HCT116 (cell line): Measurements from ENCODE around the gene CCNL1. TPM values are rescaled to one million over a fixed set of nuclear protein-coding genes. Genes with fewer than 3 reads are reported as not detected.

ENCODE experiments used
- ATAC-seq: fragments of 200-7000 bp; cut with Tn5 transposase; 2 replicates; pipeline ENCODE4 v1.9.1; 2020; ENCODE audit warnings: mild to moderate bottlenecking, moderate library complexity
- BruUV-seq: library from RNA; stranded (reverse); fragments of 400-500 nt; replicated peaks from 2 replicates; lab custom pipeline; 2021; lab: Mats Ljungman, UMichigan
- CTCF ChIA-PET: fragments of 300-600 bp; sonication (Branson Sonifier 250); formaldehyde crosslinking; loops from one replicate; lab custom pipeline; 2021; ENCODE audit warnings: antibody characterized with exemption; lab: Charles Lee
- POLR2A ChIA-PET: fragments of 300-600, 350-600 bp; sonication (Branson Sonifier 250); formaldehyde crosslinking; loops from one replicate; lab custom pipeline; 2021; ENCODE audit warnings: antibody characterized with exemption; lab: Charles Lee
- RAD21 ChIA-PET, 2 experiments: fragments of 300-600 bp; sonication (Branson Sonifier 250); formaldehyde crosslinking; loops; one replicate each; lab custom pipeline; 2023; ENCODE audit warnings: low total read pairs in 2 of 2; ENCODE audit not compliant: uncharacterized antibody in 2 of 2, unreplicated experiment in 2 of 2, low non-redundant PET in 1 of 2; lab: Charles Lee
- DNase-seq: peaks from one replicate; pipeline ENCODE4 v3.0.0-alpha.2; 2010; ENCODE audit warnings: low read depth, low spot score
- H2AFZ ChIP-seq: fragments of 200-600 bp; shearing (Covaris generic), sonication (generic); 2 replicates; pipeline ENCODE4 v1.6.1; 2017; ENCODE audit warnings: low read depth, mixed run types, mixed read lengths, antibody characterized with exemption, low read length; ENCODE audit not compliant: poor library complexity, severe bottlenecking
- H3K27ac ChIP-seq: 2 replicates; pipeline ENCODE4 v1.5.1; 2012; ENCODE audit warnings: low read depth, low read length
- H3K27me3 ChIP-seq: fragments of 200-600 bp; sonication (generic); 2 replicates; pipeline ENCODE4 v1.6.1; 2016; ENCODE audit warnings: mixed run types, low read length, mixed read lengths; ENCODE audit not compliant: insufficient read depth
- H3K36me3 ChIP-seq, 2 experiments: fragments of 200-500 bp in 1 of 2; fragments of 200-600 bp in 1 of 2; sonication (Bioruptor generic) in 1 of 2; sonication (generic) in 1 of 2; 2 replicates each; pipeline versions ENCODE4 v1.5.1 to v1.6.1; 2014 to 2016; ENCODE audit warnings: low read length in 2 of 2, inconsistent platforms in 1 of 2, mixed read lengths in 1 of 2, mixed run types in 1 of 2; ENCODE audit not compliant: insufficient read depth in 2 of 2, control insufficient read depth in 1 of 2
- H3K4me1 ChIP-seq, 2 experiments: fragments of 200-600 bp in 1 of 2; sonication (generic) in 1 of 2; 2 replicates each; pipeline versions ENCODE4 v1.5.1 to v1.6.1; 2012 to 2017; ENCODE audit warnings: low read length in 2 of 2, inconsistent platforms in 1 of 2, mild to moderate bottlenecking in 1 of 2, mixed read lengths in 1 of 2, mixed run types in 1 of 2, moderate library complexity in 1 of 2; ENCODE audit not compliant: insufficient read depth in 2 of 2, control insufficient read depth in 1 of 2
- H3K4me2 ChIP-seq: fragments of 200-600 bp; sonication (generic); 2 replicates; pipeline ENCODE4 v1.6.1; 2017; ENCODE audit warnings: mixed run types, low read length, mixed read lengths
- H3K4me3 ChIP-seq, 2 experiments: fragments of 200-600 bp in 1 of 2; sonication (generic) in 1 of 2; replicated peaks in 1 of 2; 2 replicates each; pipeline ENCODE4 v1.5.1; 2011 to 2016; ENCODE audit warnings: low read length in 2 of 2, control low read depth in 1 of 2, low read depth in 1 of 2, mild to moderate bottlenecking in 1 of 2, mixed read lengths in 1 of 2, mixed run types in 1 of 2
- H3K79me2 ChIP-seq: fragments of 200-600 bp; sonication (generic); 2 replicates; pipeline ENCODE4 v1.6.1; 2017; ENCODE audit warnings: mild to moderate bottlenecking, mixed run types, low read length, moderate library complexity, mixed read lengths; ENCODE audit not compliant: insufficient read depth
- H3K9ac ChIP-seq: fragments of 200-600 bp; sonication (generic); 2 replicates; pipeline ENCODE4 v1.6.1; 2016; ENCODE audit warnings: low read length, mixed read lengths
- H3K9me2 ChIP-seq: fragments of 200-600 bp; sonication (generic), shearing (Covaris generic); 2 replicates; pipeline ENCODE4 v1.6.1; 2017; ENCODE audit warnings: mixed run types, mild to moderate bottlenecking, moderate library complexity; ENCODE audit not compliant: insufficient read depth
- H3K9me3 ChIP-seq, 2 experiments: fragments of 200-500 bp in 1 of 2; fragments of 200-600 bp in 1 of 2; sonication (Bioruptor generic) in 1 of 2; sonication (generic) in 1 of 2; 2 replicates each; pipeline ENCODE4 v1.6.1; 2014 to 2017; ENCODE audit warnings: low read length in 2 of 2, mixed read lengths in 2 of 2, inconsistent platforms in 1 of 2, low read depth in 1 of 2, mild to moderate bottlenecking in 1 of 2, mixed run types in 1 of 2, moderate library complexity in 1 of 2; ENCODE audit not compliant: control insufficient read depth in 1 of 2, insufficient read depth in 1 of 2
- H4K20me1 ChIP-seq: fragments of 200-600 bp; sonication (generic), shearing (Covaris generic); 2 replicates; pipeline ENCODE4 v1.6.1; 2017; ENCODE audit warnings: mixed run types, mild to moderate bottlenecking, moderate library complexity; ENCODE audit not compliant: insufficient read depth
- ELF1 ChIP-seq: IDR thresholded peaks from 2 replicates; pipeline ENCODE4 v1.6.1; 2012; ENCODE audit warnings: low read depth, borderline replicate concordance
- EZH2 ChIP-seq: fragments of 200-600 bp; sonication (generic); IDR thresholded peaks from 2 replicates; pipeline ENCODE4 v1.6.1; 2017; ENCODE audit warnings: antibody characterized with exemption, mixed run types
- FOSL1 ChIP-seq: IDR thresholded peaks from 2 replicates; pipeline ENCODE4 v1.6.1; 2012; ENCODE audit warnings: low read depth
- POLR2A ChIP-seq: IDR thresholded peaks from 2 replicates; pipeline ENCODE4 v1.7.0; 2011; ENCODE audit warnings: borderline replicate concordance; ENCODE audit not compliant: insufficient read depth, insufficient read length; ENCODE audit errors: extremely low read depth
- RAD21 ChIP-seq: IDR thresholded peaks from 2 replicates; pipeline ENCODE4 v1.6.1; 2012; ENCODE audit warnings: low read depth, mild to moderate bottlenecking
- TCF7L2 ChIP-seq: IDR thresholded peaks from 2 replicates; pipeline ENCODE4 v1.7.0; 2011; ENCODE audit warnings: borderline replicate concordance, inconsistent platforms; ENCODE audit not compliant: insufficient read depth, insufficient read length; ENCODE audit errors: extremely low read depth
- intact Hi-C: fragments of 100-400 bp; cut with micrococcal nuclease; formaldehyde crosslinking; loops from 2 replicates; pipeline ENCODE4 v1.10.0; 2022
- total RNA-seq: library from RNA; stranded (reverse); gene quantifications from one replicate; pipeline ENCODE4 v1.2.1, GENCODE V29; 2021; ENCODE audit not compliant: unreplicated experiment
- TF ChIP-seq, protein P1 (sequence below): IDR thresholded peaks from 2 replicates; pipeline ENCODE4 v1.6.1; 2012
- TF ChIP-seq, protein P2 (sequence below), 3 experiments: fragments of 200-600 bp in 1 of 3; sonication (generic) in 1 of 3; IDR thresholded peaks in 2 of 3; conservative IDR thresholded peaks in 1 of 3; 2 replicates each; pipeline ENCODE4 v1.5.1; 2012 to 2017; ENCODE audit warnings: low read depth in 2 of 3, low read length in 2 of 3, antibody characterized with exemption in 1 of 3, borderline replicate concordance in 1 of 3, control low read depth in 1 of 3, mild to moderate bottlenecking in 1 of 3, mixed read lengths in 1 of 3, mixed run types in 1 of 3, moderate library complexity in 1 of 3; ENCODE audit not compliant: insufficient read depth in 1 of 3
- TF ChIP-seq, protein P3 (sequence below): IDR thresholded peaks from 2 replicates; pipeline ENCODE4 v1.6.1; 2011; ENCODE audit warnings: mild to moderate bottlenecking, low read length, moderate library complexity; ENCODE audit not compliant: insufficient replicate concordance; ENCODE audit errors: extremely low read depth

Gene CCNL1
- total RNA-seq, 1 experiment from 2014 or later = 96.7 TPM

DNA sequence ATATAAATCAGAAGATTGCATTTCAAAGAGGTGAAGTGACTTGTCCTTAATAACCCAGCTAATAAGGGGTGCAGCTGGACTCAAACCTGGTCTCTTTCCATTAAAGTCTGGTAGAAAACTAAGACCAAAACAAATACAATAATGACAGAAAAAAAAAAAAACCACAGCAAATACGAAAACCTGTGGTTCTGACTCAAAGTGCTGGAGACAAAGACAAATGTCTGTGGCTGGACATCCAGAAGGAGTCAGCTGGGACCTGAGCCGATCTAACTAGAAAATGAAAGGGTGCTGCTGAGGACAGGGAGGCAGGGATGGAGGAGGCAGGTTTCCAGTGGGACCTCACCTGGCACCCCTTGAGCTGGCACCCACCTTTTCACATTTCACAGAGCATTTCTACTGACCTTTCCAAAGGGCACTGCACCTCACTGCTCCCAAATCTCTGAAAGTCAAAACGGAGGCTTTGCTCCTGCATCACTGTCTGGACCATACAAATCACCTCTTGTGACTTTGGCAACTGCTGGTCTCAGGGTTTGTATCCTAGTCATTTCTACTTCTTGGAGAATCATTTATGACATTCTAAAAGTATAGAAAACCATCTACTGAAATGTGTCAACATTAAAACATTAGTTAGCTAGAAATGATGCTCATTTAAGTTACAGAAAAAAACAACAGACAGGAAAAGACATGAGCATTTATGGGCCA is 61.7 kb downstream of the CCNL1 start:
- BruUV-seq = no TSS peak
- DNase-seq = no peak
- H3K4me2 ChIP-seq = no peak overlapping the region
- no peak overlapping the region for H3K9ac ChIP-seq
- intact Hi-C loops = no loop called here
- no peaks in the 10 kb centered on the region for H3K9me3 ChIP-seq
- RAD21 ChIA-PET = no interaction called here
- peaks cover 0 to 7% of the 10 kb centered on the region in 2 experiments; a peak in 1 of 4 replicates for H3K4me1 ChIP-seq
- H2AFZ ChIP-seq = no peak overlapping the region
- H3K9me2 ChIP-seq = no peaks in the 10 kb centered on the region
- no peaks in the 10 kb centered on the region for H3K36me3 ChIP-seq
- CTCF ChIA-PET = interaction anchor here (1.9 kb wide), 1 partner anchor 9 kb away, joined by 5 read pairs; no protein-coding TSS in a partner anchor
- no peaks in the 10 kb centered on the region for H3K27me3 ChIP-seq
- POLR2A ChIA-PET = interaction anchor here (1.0 kb wide), 1 partner anchor 9 kb away, joined by 3 read pairs; no protein-coding TSS in a partner anchor
- H3K4me3 ChIP-seq = no peak overlapping the region
- no peaks in the 10 kb centered on the region for H3K79me2 ChIP-seq
- TF ChIP-seq, protein P1, sequence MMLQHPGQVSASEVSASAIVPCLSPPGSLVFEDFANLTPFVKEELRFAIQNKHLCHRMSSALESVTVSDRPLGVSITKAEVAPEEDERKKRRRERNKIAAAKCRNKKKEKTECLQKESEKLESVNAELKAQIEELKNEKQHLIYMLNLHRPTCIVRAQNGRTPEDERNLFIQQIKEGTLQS = no peak
- TF ChIP-seq RAD21 = no peak
- no peak for TF ChIP-seq POLR2A
- no peak for TF ChIP-seq TCF7L2
- TF ChIP-seq FOSL1 = no peak
- TF ChIP-seq, protein P2, sequence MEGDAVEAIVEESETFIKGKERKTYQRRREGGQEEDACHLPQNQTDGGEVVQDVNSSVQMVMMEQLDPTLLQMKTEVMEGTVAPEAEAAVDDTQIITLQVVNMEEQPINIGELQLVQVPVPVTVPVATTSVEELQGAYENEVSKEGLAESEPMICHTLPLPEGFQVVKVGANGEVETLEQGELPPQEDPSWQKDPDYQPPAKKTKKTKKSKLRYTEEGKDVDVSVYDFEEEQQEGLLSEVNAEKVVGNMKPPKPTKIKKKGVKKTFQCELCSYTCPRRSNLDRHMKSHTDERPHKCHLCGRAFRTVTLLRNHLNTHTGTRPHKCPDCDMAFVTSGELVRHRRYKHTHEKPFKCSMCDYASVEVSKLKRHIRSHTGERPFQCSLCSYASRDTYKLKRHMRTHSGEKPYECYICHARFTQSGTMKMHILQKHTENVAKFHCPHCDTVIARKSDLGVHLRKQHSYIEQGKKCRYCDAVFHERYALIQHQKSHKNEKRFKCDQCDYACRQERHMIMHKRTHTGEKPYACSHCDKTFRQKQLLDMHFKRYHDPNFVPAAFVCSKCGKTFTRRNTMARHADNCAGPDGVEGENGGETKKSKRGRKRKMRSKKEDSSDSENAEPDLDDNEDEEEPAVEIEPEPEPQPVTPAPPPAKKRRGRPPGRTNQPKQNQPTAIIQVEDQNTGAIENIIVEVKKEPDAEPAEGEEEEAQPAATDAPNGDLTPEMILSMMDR (IDR thresholded peaks at IDR 0.05 in 2 of 3, conservative IDR thresholded peaks at IDR 0.05 in 1 of 3; ENCODE audit: borderline replicate concordance in 1 of 3, insufficient read depth in 1 of 3, low read depth in 2 of 3, low read length in 2 of 3) = no peak
- no peak for TF ChIP-seq ELF1
- TF ChIP-seq EZH2 = no peak
- TF ChIP-seq, protein P3, sequence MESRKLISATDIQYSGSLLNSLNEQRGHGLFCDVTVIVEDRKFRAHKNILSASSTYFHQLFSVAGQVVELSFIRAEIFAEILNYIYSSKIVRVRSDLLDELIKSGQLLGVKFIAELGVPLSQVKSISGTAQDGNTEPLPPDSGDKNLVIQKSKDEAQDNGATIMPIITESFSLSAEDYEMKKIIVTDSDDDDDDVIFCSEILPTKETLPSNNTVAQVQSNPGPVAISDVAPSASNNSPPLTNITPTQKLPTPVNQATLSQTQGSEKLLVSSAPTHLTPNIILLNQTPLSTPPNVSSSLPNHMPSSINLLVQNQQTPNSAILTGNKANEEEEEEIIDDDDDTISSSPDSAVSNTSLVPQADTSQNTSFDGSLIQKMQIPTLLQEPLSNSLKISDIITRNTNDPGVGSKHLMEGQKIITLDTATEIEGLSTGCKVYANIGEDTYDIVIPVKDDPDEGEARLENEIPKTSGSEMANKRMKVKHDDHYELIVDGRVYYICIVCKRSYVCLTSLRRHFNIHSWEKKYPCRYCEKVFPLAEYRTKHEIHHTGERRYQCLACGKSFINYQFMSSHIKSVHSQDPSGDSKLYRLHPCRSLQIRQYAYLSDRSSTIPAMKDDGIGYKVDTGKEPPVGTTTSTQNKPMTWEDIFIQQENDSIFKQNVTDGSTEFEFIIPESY = no peak
- TF ChIP-seq, all 23 proteins: peak for 0
- no peaks in the 10 kb centered on the region for H4K20me1 ChIP-seq
- ATAC-seq = no peak
- no peak overlapping the region for H3K27ac ChIP-seq
